Mononuclear cell (primary cell): ENCODE data around the gene U2AF1L4. TPM values are rescaled to one million over a fixed set of nuclear protein-coding genes. Genes with fewer than 3 reads are reported as not detected.
A peak's percentile ranks its signal among the peaks of the same experiment; 100 is the strongest.
"Not testable (repeated sequence)": the region's sequence is repeated elsewhere in the genome, so short reads cannot be mapped to it uniquely, and the experiment has no call there.

Source experiments
- H3K27me3 ChIP-seq: 2 replicates; pipeline ENCODE4 v1.6.0; 2011; ENCODE audit warnings: low read length, control low read depth; ENCODE audit not compliant: insufficient read depth
- H3K4me1 ChIP-seq: 2 replicates; pipeline ENCODE4 v1.5.1; 2011; ENCODE audit warnings: mild to moderate bottlenecking, low read length, control low read depth; ENCODE audit not compliant: insufficient read depth
- H3K4me3 ChIP-seq: 2 replicates; pipeline ENCODE4 v1.5.1; 2011; ENCODE audit warnings: mild to moderate bottlenecking, low read length, moderate library complexity
- H3K9me3 ChIP-seq: 2 replicates; pipeline ENCODE4 v1.5.1; 2011; ENCODE audit warnings: low read depth, mild to moderate bottlenecking, control low read depth, low read length
- total RNA-seq: library from RNA; depleted of rRNA; stranded (reverse); fragments of >200 nt; gene quantifications from one replicate; pipeline ENCODE4 v1.2.3, GENCODE V29; 2012

The U2AF1L4 gene
- total RNA-seq, 1 donor: 18.4 TPM

- no peaks in the 10 kb centered on the region for H3K9me3 ChIP-seq
- peaks cover 12% of the 10 kb centered on the region for H3K4me1 ChIP-seq
- H3K27me3 ChIP-seq: no peaks in the 10 kb centered on the region
- no peak overlapping the region for H3K4me3 ChIP-seq
These were observed 28.0 kb upstream of the U2AF1L4 start for GRCh38 chr19:35773020-35773806.

GRCh38 chr19:35772362-35772761, 27.1 kb upstream of the U2AF1L4 start:
- not testable (repeated sequence) for H3K4me3 ChIP-seq, H3K27me3 ChIP-seq, H3K9me3 ChIP-seq
- peaks cover 12% of the 10 kb centered on the region for H3K4me1 ChIP-seq

GRCh38 chr19:35768082-35768421, 22.8 kb upstream of the U2AF1L4 start:
- no peaks in the 10 kb centered on the region for H3K4me1 ChIP-seq
- no peaks in the 10 kb centered on the region for H3K27me3 ChIP-seq
- no peaks in the 10 kb centered on the region for H3K9me3 ChIP-seq
- no peak overlapping the region for H3K4me3 ChIP-seq

GRCh38 chr19:35767288-35768081, 22.3 kb upstream of the U2AF1L4 start:
- H3K4me3 ChIP-seq: no peak overlapping the region
- H3K9me3 ChIP-seq: no peaks in the 10 kb centered on the region
- H3K4me1 ChIP-seq: no peaks in the 10 kb centered on the region
- H3K27me3 ChIP-seq: no peaks in the 10 kb centered on the region

GRCh38 chr19:35766571-35767104, 21.4 kb upstream of the U2AF1L4 start:
- Histone ChIP-seq H3K27me3 (no peaks in the 10 kb centered on the region), H3K9me3 (no peaks in the 10 kb centered on the region), H3K4me3 (no peak overlapping the region), H3K4me1 (no peaks in the 10 kb centered on the region)

- Histone ChIP-seq H3K4me1 (no peaks in the 10 kb centered on the region), H3K27me3 (no peaks in the 10 kb centered on the region), H3K9me3 (no peaks in the 10 kb centered on the region), H3K4me3 (no peak overlapping the region)
These were observed 19.5 kb upstream of the U2AF1L4 start for GRCh38 chr19:35764432-35765315.

- H3K4me1 ChIP-seq: peaks cover 26% of the 10 kb centered on the region
- no peak overlapping the region for H3K4me3 ChIP-seq
- H3K9me3 ChIP-seq: no peaks in the 10 kb centered on the region
- H3K27me3 ChIP-seq: peaks cover 9% of the 10 kb centered on the region
These were observed 15.6 kb upstream of the U2AF1L4 start for GRCh38 chr19:35760711-35761349.

GRCh38 chr19:35759697-35760096, 14.5 kb upstream of the U2AF1L4 start:
- H3K4me1 ChIP-seq: peaks cover 34% of the 10 kb centered on the region
- H3K27me3 ChIP-seq: peaks cover 9% of the 10 kb centered on the region
- no peak overlapping the region for H3K4me3 ChIP-seq
- H3K9me3 ChIP-seq: no peaks in the 10 kb centered on the region

- Histone ChIP-seq H3K4me3 (peak within 1 kb of the TSS; percentile 93), H3K27me3 (peaks cover 9% of the 10 kb centered on the region), H3K4me1 (peaks cover 34% of the 10 kb centered on the region), H3K9me3 (no peaks in the 10 kb centered on the region)
These were observed 12.8 kb upstream of the U2AF1L4 start, which contains the start of gene PROSER3 for GRCh38 chr19:35757749-35758608. Gene PROSER3 (plus strand): TSS chr19:35758176. CDS start chr19:35758216, 40 bp downstream.

GRCh38 chr19:35757231-35757748, 12.1 kb upstream of the U2AF1L4 start:
- Histone ChIP-seq H3K9me3 (no peaks in the 10 kb centered on the region), H3K27me3 (peaks cover 9% of the 10 kb centered on the region), H3K4me3 (peak overlapping the region; percentile 93), H3K4me1 (peaks cover 34% of the 10 kb centered on the region)

GRCh38 chr19:35756377-35757230, 11.4 kb upstream of the U2AF1L4 start, which contains the start of gene HSPB6:
Gene HSPB6 (minus strand): TSS chr19:35757029. CDS start chr19:35757008, 21 bp downstream.
- Histone ChIP-seq H3K9me3 (no peaks in the 10 kb centered on the region), H3K4me1 (peaks cover 34% of the 10 kb centered on the region), H3K27me3 (peaks cover 9% of the 10 kb centered on the region), H3K4me3 (peak within 1 kb of the TSS; percentile 93)

- no peak overlapping the region for H3K4me3 ChIP-seq
- H3K4me1 ChIP-seq: peaks cover 34% of the 10 kb centered on the region
- no peaks in the 10 kb centered on the region for H3K9me3 ChIP-seq
- H3K27me3 ChIP-seq: peaks cover 9% of the 10 kb centered on the region
These were observed 10.5 kb upstream of the U2AF1L4 start for GRCh38 chr19:35755550-35756376.
